Measurements from ENCODE around the gene RAMACL.
A peak's percentile ranks its signal among the peaks of the same experiment; 100 is the strongest.

The RAMACL gene

DNA sequence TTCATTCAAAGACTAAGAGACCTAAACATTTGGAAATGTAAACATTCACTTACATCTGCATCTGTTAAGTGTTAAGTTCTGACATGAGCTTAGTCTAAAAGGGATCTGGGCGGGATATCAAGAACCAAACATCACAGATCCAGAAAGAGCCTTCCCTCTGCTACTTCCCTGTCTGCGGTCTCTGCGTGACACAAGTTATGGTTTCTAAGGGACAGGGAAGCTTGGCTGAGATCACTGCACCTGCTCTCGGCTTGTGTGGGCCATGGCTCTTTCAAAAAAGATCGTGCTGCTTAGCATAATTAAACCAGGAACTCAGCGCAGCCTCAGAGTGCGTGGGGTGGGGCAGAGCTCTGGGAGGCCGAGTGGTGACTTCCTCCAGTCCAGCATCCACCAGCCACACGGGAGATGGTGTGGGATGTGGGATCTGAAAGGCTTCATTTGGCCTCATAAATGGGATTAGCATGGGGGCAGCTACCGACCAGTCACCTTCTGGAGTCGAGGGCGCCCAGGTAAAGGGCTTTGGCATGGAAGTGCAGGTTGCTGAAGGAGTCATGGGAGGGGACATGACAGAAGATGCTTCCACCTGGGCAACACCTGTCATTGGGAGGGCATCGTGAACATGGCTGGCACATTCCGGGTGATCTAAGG, 16.7 kb upstream of the RAMACL start:
- no peak overlapping the region for H3K4me3 ChIP-seq (replicated peaks; ENCODE audit: low read depth, low read length)
- TF ChIP-seq, protein P1, sequence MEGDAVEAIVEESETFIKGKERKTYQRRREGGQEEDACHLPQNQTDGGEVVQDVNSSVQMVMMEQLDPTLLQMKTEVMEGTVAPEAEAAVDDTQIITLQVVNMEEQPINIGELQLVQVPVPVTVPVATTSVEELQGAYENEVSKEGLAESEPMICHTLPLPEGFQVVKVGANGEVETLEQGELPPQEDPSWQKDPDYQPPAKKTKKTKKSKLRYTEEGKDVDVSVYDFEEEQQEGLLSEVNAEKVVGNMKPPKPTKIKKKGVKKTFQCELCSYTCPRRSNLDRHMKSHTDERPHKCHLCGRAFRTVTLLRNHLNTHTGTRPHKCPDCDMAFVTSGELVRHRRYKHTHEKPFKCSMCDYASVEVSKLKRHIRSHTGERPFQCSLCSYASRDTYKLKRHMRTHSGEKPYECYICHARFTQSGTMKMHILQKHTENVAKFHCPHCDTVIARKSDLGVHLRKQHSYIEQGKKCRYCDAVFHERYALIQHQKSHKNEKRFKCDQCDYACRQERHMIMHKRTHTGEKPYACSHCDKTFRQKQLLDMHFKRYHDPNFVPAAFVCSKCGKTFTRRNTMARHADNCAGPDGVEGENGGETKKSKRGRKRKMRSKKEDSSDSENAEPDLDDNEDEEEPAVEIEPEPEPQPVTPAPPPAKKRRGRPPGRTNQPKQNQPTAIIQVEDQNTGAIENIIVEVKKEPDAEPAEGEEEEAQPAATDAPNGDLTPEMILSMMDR (IDR thresholded peaks at IDR 0.05; ENCODE audit: low read length, missing control alignments), result no peak
- no peak for DNase-seq (ENCODE audit: low read depth)

DNA sequence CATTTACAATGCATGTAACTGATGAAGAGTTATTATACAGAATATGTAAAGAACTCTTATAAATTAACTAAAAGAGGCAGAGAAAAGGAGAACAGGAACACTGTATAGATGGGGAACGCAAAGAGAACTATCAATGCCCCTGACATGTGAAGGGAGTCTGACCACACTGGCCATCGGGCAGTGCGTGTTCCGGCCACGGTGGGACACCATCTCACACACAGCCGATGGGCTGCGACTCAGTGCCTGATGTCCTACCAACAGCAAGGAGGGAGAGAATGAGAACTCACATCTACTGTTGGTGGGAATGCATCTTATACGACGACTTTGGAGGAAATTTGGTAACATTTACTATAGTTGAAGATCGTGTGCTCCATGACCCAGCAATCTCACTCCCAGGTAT, 15.5 kb upstream of the RAMACL start:
- DNase-seq (ENCODE audit: low read depth), result no peak
- H3K4me3 ChIP-seq (replicated peaks; ENCODE audit: low read depth, low read length), result no peak overlapping the region
- TF ChIP-seq, protein P1 (IDR thresholded peaks at IDR 0.05; ENCODE audit: low read length, missing control alignments), result no peak

DNA sequence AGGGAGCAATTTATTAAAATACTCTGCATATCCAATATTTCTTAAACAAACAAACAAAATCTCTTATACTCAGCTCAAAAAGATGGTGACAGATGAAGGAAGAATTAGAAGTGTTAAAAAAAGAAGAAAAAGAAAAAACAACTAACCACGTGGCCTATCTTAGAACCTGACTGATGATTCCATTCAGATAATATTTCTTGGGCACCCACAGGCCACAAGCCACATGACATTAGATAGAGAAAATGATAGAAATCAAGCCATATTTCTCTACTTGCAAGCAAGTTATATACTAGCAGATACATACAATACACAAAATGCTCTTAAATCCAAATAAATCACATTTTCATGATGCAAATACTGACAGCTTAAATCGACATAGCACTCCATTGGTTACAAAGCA, 14.5 kb upstream of the RAMACL start:
- no peak for DNase-seq (ENCODE audit: low read depth)
- TF ChIP-seq, protein P1 (IDR thresholded peaks at IDR 0.05; ENCODE audit: low read length, missing control alignments), result no peak
- no peak overlapping the region for H3K4me3 ChIP-seq (replicated peaks; ENCODE audit: low read depth, low read length)

DNA sequence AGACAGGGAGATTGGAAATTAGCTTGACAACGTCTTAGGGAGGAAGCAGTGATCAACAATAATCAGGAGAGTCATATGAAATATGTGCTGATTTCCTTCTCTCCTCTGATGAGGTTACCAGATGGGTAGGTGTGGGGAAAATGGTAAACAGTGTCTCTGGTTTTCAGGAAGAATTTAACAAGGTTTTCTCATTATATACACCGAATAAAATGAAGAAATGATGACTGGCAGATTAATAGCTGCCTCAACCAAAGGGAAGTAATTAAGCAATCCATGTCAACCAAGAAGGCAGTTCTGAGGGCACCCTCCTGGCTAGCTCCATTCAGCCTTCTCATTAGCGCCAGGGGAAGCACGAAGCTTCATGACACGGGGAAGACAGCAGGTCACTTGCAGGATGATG, 12.7 kb upstream of the RAMACL start:
- TF ChIP-seq, protein P1 (IDR thresholded peaks at IDR 0.05; ENCODE audit: low read length, missing control alignments), result no peak
- no peak for DNase-seq (ENCODE audit: low read depth)
- no peak overlapping the region for H3K4me3 ChIP-seq (replicated peaks; ENCODE audit: low read depth, low read length)

DNA sequence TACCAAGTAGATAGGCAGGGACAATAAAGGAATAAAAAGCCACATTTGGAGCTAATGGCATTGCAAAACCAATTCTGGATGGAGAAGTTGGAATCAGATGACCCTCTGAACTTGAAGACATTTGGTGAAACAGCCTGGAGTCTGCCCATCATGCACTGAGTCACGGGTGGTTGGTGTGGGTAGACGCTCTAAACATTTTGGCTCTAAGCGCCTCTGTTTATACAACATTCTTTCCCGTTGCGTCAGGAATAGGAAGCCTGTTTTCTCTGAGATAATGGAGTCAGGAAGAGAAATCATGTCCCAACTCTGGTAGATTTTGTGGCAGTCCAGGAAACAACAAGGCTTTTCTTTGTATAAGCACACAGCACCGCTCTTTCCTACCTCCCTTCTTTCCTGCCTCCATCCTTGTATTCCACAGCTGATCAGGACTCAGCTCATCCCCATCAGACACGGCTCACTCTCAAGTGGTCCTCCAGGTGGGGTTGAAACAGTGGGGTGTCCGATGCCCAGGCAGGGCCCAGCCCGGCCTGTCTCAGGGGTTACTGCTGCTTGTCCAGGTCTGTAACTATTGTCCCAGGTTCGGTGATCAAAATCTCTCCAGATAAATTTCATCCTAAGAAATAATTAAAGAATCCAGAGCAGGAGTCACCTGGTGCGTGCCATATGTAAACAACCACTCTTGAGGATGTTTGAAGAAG, 12.1 kb upstream of the RAMACL start:
- DNase-seq (ENCODE audit: low read depth), result peak; percentile 96
- TF ChIP-seq, protein P1 (IDR thresholded peaks at IDR 0.05; ENCODE audit: low read length, missing control alignments), result no peak
- H3K4me3 ChIP-seq (replicated peaks; ENCODE audit: low read depth, low read length), result no peak overlapping the region

DNA sequence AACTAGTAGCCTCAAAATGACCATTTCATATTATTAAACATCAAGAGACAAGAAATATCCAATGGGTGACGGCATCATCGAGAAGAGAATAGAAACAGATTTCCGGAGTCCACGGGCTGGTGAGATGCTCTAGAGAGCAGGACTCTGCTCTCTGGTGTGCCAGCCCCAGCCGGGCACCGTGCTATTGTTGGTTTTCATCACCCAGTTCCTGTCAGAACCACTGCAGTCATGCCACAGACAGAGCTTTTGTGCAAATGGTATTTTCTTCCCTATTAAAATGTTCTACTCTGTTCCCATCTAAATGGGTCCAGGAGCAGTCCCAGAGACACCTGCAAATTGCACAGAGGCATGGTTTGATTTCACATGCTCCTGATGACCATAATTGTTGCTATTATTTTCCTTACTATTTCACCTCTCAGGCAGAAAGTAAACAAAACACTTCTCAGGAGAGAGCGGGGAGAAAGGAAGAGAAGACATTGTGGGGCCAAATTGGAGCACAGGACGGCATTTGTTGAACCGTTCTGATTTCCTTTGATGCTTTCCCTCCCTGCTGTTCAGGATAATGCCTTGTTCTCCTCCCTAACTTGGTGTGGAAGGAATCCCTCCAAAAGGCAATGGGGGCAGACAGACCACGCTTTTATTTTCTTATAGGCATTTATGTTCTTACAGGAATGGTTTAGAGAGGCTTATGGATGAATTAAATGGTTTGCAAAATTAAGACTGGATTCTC, 11.4 kb upstream of the RAMACL start:
- DNase-seq (ENCODE audit: low read depth), result no peak
- TF ChIP-seq, protein P1 (IDR thresholded peaks at IDR 0.05; ENCODE audit: low read length, missing control alignments), result no peak
- H3K4me3 ChIP-seq (replicated peaks; ENCODE audit: low read depth, low read length), result no peak overlapping the region

Data from fibroblast of pulmonary artery (primary cell).